Naive thymus-derived CD4-positive, alpha-beta T cell (primary cell): ENCODE data around the gene CERS6. TPM values are rescaled to one million over a fixed set of nuclear protein-coding genes. Genes with fewer than 3 reads are reported as not detected.
"Not testable (repeated sequence)": the region's sequence is repeated elsewhere in the genome, so short reads cannot be mapped to it uniquely, and the experiment has no call there.

Experiments used
- ATAC-seq: fragments of 150-1000 bp; cut with Tn5 transposase; 2 replicates; pipeline ENCODE4 v1.10.0; 2021; ENCODE audit warnings: mild to moderate bottlenecking, moderate library complexity
- CTCF ChIA-PET: fragments of 350-600 bp; sonication (Branson Sonifier 250); formaldehyde crosslinking; loops from one replicate; lab custom pipeline; 2021; ENCODE audit warnings: antibody characterized with exemption; lab: Charles Lee
- POLR2A ChIA-PET: fragments of 350-600 bp; sonication (Branson Sonifier 250); formaldehyde crosslinking; loops from one replicate; lab custom pipeline; 2021; ENCODE audit warnings: antibody characterized with exemption, inconsistent platforms; lab: Charles Lee
- DNase-seq, 9 donors: peaks; one replicate each; pipeline versions ENCODE4 v3.0.0 to v3.0.0-alpha.2; 2020 to 2022; ENCODE audit warnings: mixed read lengths in 1 of 9
- H3K27ac ChIP-seq: one replicate; pipeline ENCODE4 v1.7.0; 2013; ENCODE audit warnings: mild to moderate bottlenecking, low read depth, low read length, moderate library complexity
- H3K27me3 ChIP-seq, 2 donors: one replicate each; pipeline ENCODE4 v1.7.0; 2013; ENCODE audit warnings: low read length in 2 of 2, mild to moderate bottlenecking in 2 of 2, moderate library complexity in 2 of 2; ENCODE audit not compliant: control insufficient read depth in 2 of 2, insufficient read depth in 2 of 2
- H3K36me3 ChIP-seq, 3 experiments: 1 replicate in 2 of 3; 2 replicates in 1 of 3; pipeline ENCODE4 v1.7.0; 2013; ENCODE audit warnings: low read length in 3 of 3, mild to moderate bottlenecking in 3 of 3, moderate library complexity in 1 of 3; ENCODE audit not compliant: insufficient read depth in 3 of 3, control insufficient read depth in 2 of 3
- H3K4me1 ChIP-seq, 2 donors: one replicate each; pipeline ENCODE4 v1.7.0; 2013; ENCODE audit warnings: low read length in 2 of 2, mild to moderate bottlenecking in 2 of 2, moderate library complexity in 1 of 2; ENCODE audit not compliant: control insufficient read depth in 2 of 2, insufficient read depth in 2 of 2
- H3K4me3 ChIP-seq: 2 replicates; pipeline ENCODE4 v1.7.0; 2013; ENCODE audit warnings: mild to moderate bottlenecking, low read length
- H3K9me3 ChIP-seq, 3 experiments: 1 replicate in 2 of 3; 2 replicates in 1 of 3; pipeline ENCODE4 v1.7.0; 2013; ENCODE audit warnings: low read length in 3 of 3; ENCODE audit not compliant: control insufficient read depth in 2 of 3
- H3K27ac Mint-ChIP-seq, 9 donors: one replicate each; pipeline ENCODE4 v1.8.0; 2020 to 2022; ENCODE audit warnings: mixed read lengths in 9 of 9, mild to moderate bottlenecking in 8 of 9, moderate library complexity in 5 of 9, inconsistent platforms in 2 of 9
- H3K27me3 Mint-ChIP-seq, 5 donors: one replicate each; pipeline ENCODE4 v1.8.0; 2021 to 2022; ENCODE audit warnings: mixed read lengths in 5 of 5, mild to moderate bottlenecking in 1 of 5
- H3K36me3 Mint-ChIP-seq, 5 donors: one replicate each; pipeline ENCODE4 v1.8.0; 2020 to 2022; ENCODE audit warnings: mixed read lengths in 5 of 5, mild to moderate bottlenecking in 3 of 5, inconsistent platforms in 1 of 5
- H3K4me1 Mint-ChIP-seq, 7 donors: one replicate each; pipeline ENCODE4 v1.8.0; 2020 to 2022; ENCODE audit warnings: mixed read lengths in 7 of 7, mild to moderate bottlenecking in 3 of 7, inconsistent platforms in 1 of 7
- H3K4me3 Mint-ChIP-seq, 10 donors: one replicate each; pipeline ENCODE4 v1.8.0; 2020 to 2022; ENCODE audit warnings: mild to moderate bottlenecking in 10 of 10, mixed read lengths in 10 of 10, moderate library complexity in 6 of 10, inconsistent platforms in 2 of 10
- H3K9me3 Mint-ChIP-seq, 11 donors: one replicate each; pipeline ENCODE4 v1.8.0; 2020 to 2022; ENCODE audit warnings: mixed read lengths in 11 of 11, mild to moderate bottlenecking in 4 of 11, inconsistent platforms in 1 of 11, moderate library complexity in 1 of 11
- intact Hi-C, 2 donors: fragments of 100-400 bp; cut with micrococcal nuclease; formaldehyde crosslinking; loops; one replicate each; pipeline ENCODE4 v1.15.1; 2023
- polyA plus RNA-seq, 2 donors: library from polyadenylated mRNA; unstranded; fragments of 300-500 nt; fragmentation: Illumina TruSeq; gene quantifications; one replicate each; pipeline ENCODE4 v1.2.3, GENCODE V29; 2021
- total RNA-seq, 6 experiments: library from RNA in 5 of 6; stranded (reverse) in 5 of 6; gene quantifications; 1 replicate in 5 of 6; 2 replicates in 1 of 6; pipeline ENCODE4 v1.2.3 and lab custom pipeline; 2021 to 2026

Gene CERS6
- total and polyA plus RNA-seq, 7 experiments from 2014 or later, result 9.1 to 28.4 (median 19.7) TPM

DNA sequence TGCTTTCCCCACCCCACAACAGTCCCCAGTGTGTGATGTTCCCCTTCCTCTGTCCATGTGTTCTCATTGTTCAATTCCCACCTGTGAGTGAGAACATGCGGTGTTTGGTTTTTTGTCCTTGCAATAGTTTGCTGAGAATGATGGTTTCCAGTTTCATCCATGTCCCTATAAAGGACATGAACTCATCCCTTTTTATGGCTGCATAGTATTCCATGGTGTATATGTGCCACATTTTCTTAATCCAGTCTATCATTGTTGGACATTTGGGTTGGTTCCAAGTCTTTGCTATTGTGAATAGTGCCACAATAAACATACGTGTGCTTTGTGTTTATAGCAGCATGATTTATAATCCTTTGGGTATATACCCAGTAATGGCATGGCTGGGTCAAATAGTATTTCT is 335.1 kb downstream of the CERS6 start:
- ATAC-seq, H3K4me1 ChIP-seq, H3K9me3 ChIP-seq, CTCF ChIA-PET, H3K36me3 Mint-ChIP-seq, H3K4me3 Mint-ChIP-seq, POLR2A ChIA-PET, intact Hi-C loops, H3K4me1 Mint-ChIP-seq, H3K36me3 ChIP-seq, H3K27me3 Mint-ChIP-seq, H3K27me3 ChIP-seq, H3K9me3 Mint-ChIP-seq, H3K4me3 ChIP-seq, H3K27ac Mint-ChIP-seq, H3K27ac ChIP-seq, DNase-seq: not testable (repeated sequence)

DNA sequence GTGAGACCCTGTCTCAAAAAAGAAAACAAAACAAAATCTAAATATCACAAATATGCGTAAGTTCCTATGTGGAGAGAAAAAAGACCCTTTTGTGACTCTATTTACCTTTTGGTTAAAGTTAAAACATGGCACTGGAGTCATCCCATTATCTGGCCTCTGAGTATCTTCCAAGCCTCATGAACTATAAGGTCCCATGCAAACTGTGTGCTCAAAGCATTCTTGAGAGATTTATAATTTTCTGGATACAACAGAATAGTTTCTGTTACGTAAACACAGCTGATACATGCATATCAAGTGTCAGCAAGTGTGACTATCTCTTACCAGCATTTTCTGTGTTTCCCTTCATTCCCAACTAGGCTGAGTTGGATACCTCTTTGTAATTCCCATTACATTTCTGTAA is 337.5 kb downstream of the CERS6 start:
- Histone ChIP-seq H3K4me3 (no peak overlapping the region), H3K27ac (no peak overlapping the region), H3K27me3 (no peaks in the 10 kb centered on the region), H3K9me3 (no peaks in the 10 kb centered on the region), H3K4me1 (no peaks in the 10 kb centered on the region), H3K36me3 (no peaks in the 10 kb centered on the region)
- peaks cover 0 to 4% (median 0%) of the 10 kb centered on the region in 11 donors for H3K9me3 Mint-ChIP-seq
- ATAC-seq (no peak), DNase-seq (no peak)
- H3K27me3 Mint-ChIP-seq, result peaks cover 0 to 5% (median 0%) of the 10 kb centered on the region in 5 donors
- H3K4me3 Mint-ChIP-seq, result no peak overlapping the region
- no peaks in the 10 kb centered on the region for H3K4me1 Mint-ChIP-seq
- H3K36me3 Mint-ChIP-seq, result no peaks in the 10 kb centered on the region
- intact Hi-C loops, result no loop called here
- ChIA-PET POLR2A (no interaction called here), CTCF (no interaction called here)
- no peak overlapping the region for H3K27ac Mint-ChIP-seq

GRCh38 chr2:168794968-168795367 is 338.9 kb downstream of the CERS6 start:
- no peak overlapping the region for H3K4me3 ChIP-seq
- CTCF ChIA-PET, result no interaction called here
- no peaks in the 10 kb centered on the region for H3K9me3 ChIP-seq
- Mint-ChIP-seq H3K9me3 (peaks cover 0 to 4% (median 0%) of the 10 kb centered on the region in 11 donors), H3K4me1 (no peaks in the 10 kb centered on the region), H3K27ac (no peak overlapping the region), H3K36me3 (no peaks in the 10 kb centered on the region), H3K27me3 (peaks cover 0 to 8% (median 0%) of the 10 kb centered on the region in 5 donors), H3K4me3 (no peak overlapping the region)
- DNase-seq (no peak), ATAC-seq (no peak)
- intact Hi-C loops, result no loop called here
- no peaks in the 10 kb centered on the region for H3K36me3 ChIP-seq
- H3K27me3 ChIP-seq, result no peaks in the 10 kb centered on the region
- no peaks in the 10 kb centered on the region for H3K4me1 ChIP-seq
- H3K27ac ChIP-seq, result no peak overlapping the region
- POLR2A ChIA-PET, result no interaction called here

- ATAC-seq (no peak), DNase-seq (no peak)
- H3K36me3 ChIP-seq, result no peaks in the 10 kb centered on the region
- POLR2A ChIA-PET, result no interaction called here
- H3K4me3 ChIP-seq, result no peak overlapping the region
- Mint-ChIP-seq H3K4me3 (no peak overlapping the region), H3K4me1 (no peaks in the 10 kb centered on the region), H3K9me3 (peaks cover 0 to 2% (median 0%) of the 10 kb centered on the region in 11 donors), H3K27ac (no peak overlapping the region), H3K36me3 (no peaks in the 10 kb centered on the region), H3K27me3 (peaks cover 0 to 5% (median 0%) of the 10 kb centered on the region in 5 donors)
- intact Hi-C loops, result no loop called here
- H3K4me1 ChIP-seq, result no peaks in the 10 kb centered on the region
- no peaks in the 10 kb centered on the region for H3K27me3 ChIP-seq
- H3K9me3 ChIP-seq, result no peaks in the 10 kb centered on the region
- CTCF ChIA-PET, result no interaction called here
- H3K27ac ChIP-seq, result no peak overlapping the region
These were observed 340.1 kb downstream of the CERS6 start for GRCh38 chr2:168796090-168796577.

- H3K4me3 Mint-ChIP-seq, result no peak overlapping the region
- POLR2A ChIA-PET, result interaction anchor here (0.7 kb wide), 1 partner anchor 67 kb away, joined by 7 read pairs; no protein-coding TSS in a partner anchor
These were observed 340.7 kb downstream of the CERS6 start for GRCh38 chr2:168796583-168797285.

GRCh38 chr2:168797286-168797655 is 341.2 kb downstream of the CERS6 start:
- intact Hi-C loops, result no loop called here
- peaks cover 0 to 8% (median 0%) of the 10 kb centered on the region in 7 donors for H3K4me1 Mint-ChIP-seq
- H3K4me1 ChIP-seq, result no peaks in the 10 kb centered on the region

More at GRCh38 chr2:168796583-168797285, 340.7 kb downstream of the CERS6 start:
- Mint-ChIP-seq H3K36me3 (no peaks in the 10 kb centered on the region), H3K9me3 (peaks cover 0 to 2% (median 0%) of the 10 kb centered on the region in 11 donors), H3K4me1 (peaks cover 0 to 2% (median 0%) of the 10 kb centered on the region in 7 donors), H3K27me3 (peaks cover 0 to 5% (median 0%) of the 10 kb centered on the region in 5 donors), H3K27ac (no peak overlapping the region)
- intact Hi-C loops, result no loop called here
- no peaks in the 10 kb centered on the region for H3K36me3 ChIP-seq
- CTCF ChIA-PET, result no interaction called here
- no peaks in the 10 kb centered on the region for H3K4me1 ChIP-seq
- no peak overlapping the region for H3K4me3 ChIP-seq
- DNase-seq (no peak), ATAC-seq (no peak)
- H3K9me3 ChIP-seq, result no peaks in the 10 kb centered on the region
- H3K27ac ChIP-seq, result no peak overlapping the region
- H3K27me3 ChIP-seq, result no peaks in the 10 kb centered on the region

More at GRCh38 chr2:168797286-168797655, 341.2 kb downstream of the CERS6 start:
- H3K4me3 Mint-ChIP-seq, result no peak overlapping the region
- no peak overlapping the region for H3K4me3 ChIP-seq
- DNase-seq (no peak), ATAC-seq (no peak)
- ChIA-PET CTCF (no interaction called here), POLR2A (interaction anchor here (0.7 kb wide), 1 partner anchor 67 kb away, joined by 7 read pairs; no protein-coding TSS in a partner anchor)
- H3K9me3 Mint-ChIP-seq, result peaks cover 0 to 2% (median 0%) of the 10 kb centered on the region in 11 donors
- H3K27me3 ChIP-seq, result no peaks in the 10 kb centered on the region
- no peaks in the 10 kb centered on the region for H3K9me3 ChIP-seq
- H3K36me3 ChIP-seq, result no peaks in the 10 kb centered on the region
- peaks cover 0 to 5% (median 0%) of the 10 kb centered on the region in 5 donors for H3K27me3 Mint-ChIP-seq
- no peaks in the 10 kb centered on the region for H3K36me3 Mint-ChIP-seq
- no peak overlapping the region for H3K27ac ChIP-seq
- no peak overlapping the region for H3K27ac Mint-ChIP-seq
